HG02678 (cell line): Measurements from ENCODE around the gene AIDA.
"Not testable (repeated sequence)": the region's sequence is repeated elsewhere in the genome, so short reads cannot be mapped to it uniquely, and the experiment has no call there.

Experiments used
- ATAC-seq: cut with Tn5 transposase; IDR thresholded peaks from one replicate; pipeline ENCODE4 v1.9.1; 2021; ENCODE audit warnings: mild to moderate bottlenecking, moderate library complexity; ENCODE audit not compliant: unreplicated experiment

The AIDA gene

GRCh38 chr1:222712253-222713090 is at the start of gene AIDA, which contains the start of gene BROX:
Gene AIDA, minus strand, starts transcription at chr1:222712491. Its CDS starts 174 bp downstream, at chr1:222712317.
Gene BROX, plus strand, starts transcription at chr1:222712564. Its CDS starts 3,136 bp downstream, at chr1:222715700.
- peak; percentile 79 for ATAC-seq

- no peak for ATAC-seq
Observed at GRCh38 chr1:222761083-222761482, 48.8 kb upstream of the AIDA start.

- ATAC-seq = no peak
Observed at GRCh38 chr1:222759451-222760035, 47.3 kb upstream of the AIDA start.

- no peak for ATAC-seq
Observed at GRCh38 chr1:222757646-222758268, 45.5 kb upstream of the AIDA start.

GRCh38 chr1:222754366-222755139 is 42.3 kb upstream of the AIDA start:
- no peak for ATAC-seq

- ATAC-seq = no peak
Observed at GRCh38 chr1:222751255-222751654, 39.0 kb upstream of the AIDA start.

GRCh38 chr1:222750651-222751050 is 38.4 kb upstream of the AIDA start:
- peak; percentile 87 for ATAC-seq

- ATAC-seq = no peak
Observed at GRCh38 chr1:222749927-222750326, 37.6 kb upstream of the AIDA start.

- not testable (repeated sequence) for ATAC-seq
Observed at GRCh38 chr1:222741630-222742457, 29.6 kb upstream of the AIDA start.

GRCh38 chr1:222739929-222740328 is 27.6 kb upstream of the AIDA start:
- ATAC-seq = no peak

GRCh38 chr1:222739465-222739864 is 27.2 kb upstream of the AIDA start:
- no peak for ATAC-seq

- ATAC-seq = no peak
Observed at GRCh38 chr1:222736972-222737371, 24.7 kb upstream of the AIDA start, which contains the start of gene FAM177B. Gene FAM177B, plus strand, starts transcription at chr1:222737202. Its CDS starts 9,344 bp downstream, at chr1:222746546.

GRCh38 chr1:222736470-222736869 is 24.2 kb upstream of the AIDA start:
- ATAC-seq = no peak

- no peak for ATAC-seq
Observed at GRCh38 chr1:222734740-222735139, 22.4 kb upstream of the AIDA start.

- peak; percentile 96 for ATAC-seq
Observed at GRCh38 chr1:222732216-222733159, 20.2 kb upstream of the AIDA start.

GRCh38 chr1:222730866-222731265 is 18.6 kb upstream of the AIDA start:
- no peak for ATAC-seq

- ATAC-seq = no peak
Observed at GRCh38 chr1:222728746-222729145, 16.5 kb upstream of the AIDA start.

GRCh38 chr1:222716393-222716792 is 4.1 kb upstream of the AIDA start:
- ATAC-seq = no peak
